Measurements from ENCODE around the gene CTSF.
"Not testable (repeated sequence)": the region's sequence is repeated elsewhere in the genome, so short reads cannot be mapped to it uniquely, and the experiment has no call there.

CTSF gene

GRCh38 chr11:66568124-66568916, at the start of gene CTSF:
CTSF (minus strand) TSS chr11:66568606; CDS start chr11:66568486, 120 bp downstream.
- Mint-ChIP-seq H3K27me3 (peaks cover 18 to 27% of the 10 kb centered on the region in 2 donors), H3K36me3 (no peaks in the 10 kb centered on the region), H3K4me3 (peak within 1 kb of the TSS; percentile 81 to 82), H3K4me1 (peaks cover 10 to 11% of the 10 kb centered on the region in 2 donors), H3K27ac (no peak within 1 kb of the TSS), H3K9me3 (no peaks in the 10 kb centered on the region)
- DNase-seq = peak; percentile 53
- ATAC-seq (replicated peaks) = peak; percentile 96

- peaks cover 24 to 56% of the 10 kb centered on the region in 2 donors for H3K4me1 Mint-ChIP-seq
- peak overlapping the region; percentile 89 to 96 for H3K4me3 Mint-ChIP-seq
- peaks cover 34 to 51% of the 10 kb centered on the region in 2 donors for H3K36me3 Mint-ChIP-seq
- no peaks in the 10 kb centered on the region for H3K27me3 Mint-ChIP-seq
- H3K9me3 Mint-ChIP-seq = no peaks in the 10 kb centered on the region
- DNase-seq = no peak
- H3K27ac Mint-ChIP-seq = peak overlapping the region; percentile 99
- ATAC-seq (replicated peaks) = no peak
Measured at GRCh38 chr11:66617155-66617834, 48.9 kb upstream of the CTSF start.

GRCh38 chr11:66616379-66617154, 48.2 kb upstream of the CTSF start, which contains the start of gene RBM14:
RBM14 (plus strand) TSS chr11:66616630; CDS start chr11:66616721, 91 bp downstream.
- ATAC-seq (replicated peaks) (peak; percentile 92), DNase-seq (peak; percentile 98)
- peak within 1 kb of the TSS; percentile 89 to 96 for H3K4me3 Mint-ChIP-seq
- no peaks in the 10 kb centered on the region for H3K9me3 Mint-ChIP-seq
- H3K27ac Mint-ChIP-seq = peak within 1 kb of the TSS; percentile 99
- H3K36me3 Mint-ChIP-seq = peaks cover 34 to 44% of the 10 kb centered on the region in 2 donors
- peaks cover 25 to 56% of the 10 kb centered on the region in 2 donors for H3K4me1 Mint-ChIP-seq
- no peaks in the 10 kb centered on the region for H3K27me3 Mint-ChIP-seq

GRCh38 chr11:66614073-66614472, 45.7 kb upstream of the CTSF start:
- no peak overlapping the region for H3K4me3 Mint-ChIP-seq
- no peaks in the 10 kb centered on the region for H3K9me3 Mint-ChIP-seq
- H3K27ac Mint-ChIP-seq = no peak overlapping the region
- H3K27me3 Mint-ChIP-seq = no peaks in the 10 kb centered on the region
- peaks cover 30 to 70% of the 10 kb centered on the region in 2 donors for H3K4me1 Mint-ChIP-seq
- peaks cover 32 to 40% of the 10 kb centered on the region in 2 donors for H3K36me3 Mint-ChIP-seq
- ATAC-seq (replicated peaks) (no peak), DNase-seq (no peak)

GRCh38 chr11:66612458-66612857, 44.1 kb upstream of the CTSF start:
- Mint-ChIP-seq H3K27me3 (no peaks in the 10 kb centered on the region), H3K36me3 (peaks cover 24 to 34% of the 10 kb centered on the region in 2 donors), H3K4me3 (no peak overlapping the region), H3K9me3 (no peaks in the 10 kb centered on the region), H3K27ac (peak overlapping the region; percentile 88), H3K4me1 (peaks cover 23 to 63% of the 10 kb centered on the region in 2 donors)
- no peak for ATAC-seq (replicated peaks)
- no peak for DNase-seq

- Mint-ChIP-seq H3K4me3 (no peak overlapping the region), H3K36me3 (peaks cover 23 to 31% of the 10 kb centered on the region in 2 donors), H3K9me3 (no peaks in the 10 kb centered on the region), H3K4me1 (peaks cover 25 to 67% of the 10 kb centered on the region in 2 donors), H3K27ac (peak overlapping the region; percentile 87), H3K27me3 (no peaks in the 10 kb centered on the region)
- DNase-seq (no peak), ATAC-seq (replicated peaks) (no peak)
Measured at GRCh38 chr11:66609721-66610617, 41.6 kb upstream of the CTSF start.

DNA sequence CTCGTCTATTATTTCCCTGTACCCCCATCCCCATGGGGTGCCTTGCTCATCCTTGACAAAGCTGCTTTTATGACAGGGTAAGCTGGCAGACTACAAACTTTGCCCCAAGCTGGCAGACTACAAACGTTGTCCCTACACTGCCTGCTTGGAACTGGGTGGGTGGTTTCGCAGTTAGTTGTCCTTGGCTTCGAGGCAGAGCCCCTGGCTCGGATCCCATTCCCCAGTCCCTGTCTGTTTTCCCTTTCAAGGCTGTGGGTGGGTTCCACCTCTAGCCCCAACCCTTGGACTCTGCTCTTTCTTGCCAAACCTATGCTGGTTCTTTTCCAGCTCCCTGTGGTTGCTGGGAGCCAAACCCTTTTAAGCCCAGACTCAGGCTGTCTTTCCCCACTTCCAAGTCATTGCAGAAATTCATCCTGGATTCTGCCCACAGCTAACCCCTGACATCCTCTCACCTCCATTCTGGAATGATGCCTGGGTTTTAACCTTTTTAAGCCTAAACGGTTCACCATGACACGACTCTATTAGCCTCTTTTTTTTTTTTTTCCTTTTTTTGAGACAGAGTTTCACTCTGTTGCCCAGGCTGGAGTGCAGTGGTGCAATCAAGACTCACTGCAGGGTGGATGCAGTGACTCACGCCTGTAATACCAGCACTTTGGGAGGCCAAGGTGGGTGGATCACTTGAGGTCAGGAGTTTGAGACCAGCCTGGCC, 38.9 kb upstream of the CTSF start:
- Mint-ChIP-seq H3K9me3 (no peaks in the 10 kb centered on the region), H3K36me3 (peaks cover 34 to 48% of the 10 kb centered on the region in 2 donors), H3K4me3 (no peak overlapping the region), H3K27me3 (no peaks in the 10 kb centered on the region), H3K4me1 (peaks cover 23 to 58% of the 10 kb centered on the region in 2 donors), H3K27ac (peak overlapping the region; percentile 97)
- ATAC-seq (replicated peaks) (no peak), DNase-seq (no peak)

DNA sequence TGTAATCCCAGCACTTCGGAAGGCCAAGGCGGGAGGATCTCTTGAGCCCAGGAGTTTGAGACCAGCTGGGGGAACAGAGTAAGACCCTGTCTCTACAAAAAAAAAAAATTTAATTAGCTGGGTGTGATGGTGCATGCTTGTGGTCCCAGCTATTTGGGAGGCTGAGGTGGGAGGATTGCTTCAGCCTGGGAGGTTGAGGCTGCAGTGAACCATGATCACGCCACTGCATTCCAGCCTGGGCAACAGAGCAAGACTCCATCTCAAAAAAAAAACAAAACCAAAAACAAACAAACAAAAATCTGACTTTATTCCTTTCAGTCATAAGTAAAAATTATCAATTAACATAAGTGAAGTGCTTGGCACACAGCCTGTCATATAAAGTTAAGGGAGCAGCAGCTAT, 38.2 kb upstream of the CTSF start:
- not testable (repeated sequence) for ATAC-seq (replicated peaks)

DNA sequence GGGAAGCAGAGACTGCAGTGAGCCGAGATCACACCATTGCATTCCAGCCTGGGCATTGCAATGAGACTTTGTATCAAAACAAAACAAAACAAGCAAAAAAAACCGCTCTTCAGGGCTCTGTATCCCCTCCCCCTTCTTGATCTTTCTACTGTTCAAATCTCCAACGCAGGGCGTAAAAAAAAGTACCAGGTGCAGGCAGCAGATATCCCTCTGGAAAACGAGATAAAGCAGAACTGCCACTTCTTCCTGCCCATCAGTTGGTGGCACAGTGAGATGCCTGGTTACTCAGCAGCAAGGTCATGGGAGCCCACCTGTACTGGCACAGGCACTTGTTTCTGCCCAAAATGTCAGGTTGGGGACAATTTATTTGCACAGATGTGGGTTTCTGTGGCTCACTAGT, 35.7 kb upstream of the CTSF start:
- Mint-ChIP-seq H3K36me3 (peaks cover 47 to 57% of the 10 kb centered on the region in 2 donors), H3K4me3 (no peak overlapping the region), H3K9me3 (no peaks in the 10 kb centered on the region), H3K27ac (no peak overlapping the region), H3K27me3 (no peaks in the 10 kb centered on the region), H3K4me1 (peaks cover 17 to 46% of the 10 kb centered on the region in 2 donors)
- DNase-seq = no peak
- no peak for ATAC-seq (replicated peaks)

More for the DNA sequence above, 38.2 kb upstream of the CTSF start:
- H3K4me1 Mint-ChIP-seq = peaks cover 21 to 53% of the 10 kb centered on the region in 2 donors
- H3K27me3 Mint-ChIP-seq, H3K9me3 Mint-ChIP-seq, DNase-seq, H3K4me3 Mint-ChIP-seq: not testable (repeated sequence)
- H3K36me3 Mint-ChIP-seq = peaks cover 38 to 51% of the 10 kb centered on the region in 2 donors
- peak overlapping the region; percentile 42 for H3K27ac Mint-ChIP-seq

DNA sequence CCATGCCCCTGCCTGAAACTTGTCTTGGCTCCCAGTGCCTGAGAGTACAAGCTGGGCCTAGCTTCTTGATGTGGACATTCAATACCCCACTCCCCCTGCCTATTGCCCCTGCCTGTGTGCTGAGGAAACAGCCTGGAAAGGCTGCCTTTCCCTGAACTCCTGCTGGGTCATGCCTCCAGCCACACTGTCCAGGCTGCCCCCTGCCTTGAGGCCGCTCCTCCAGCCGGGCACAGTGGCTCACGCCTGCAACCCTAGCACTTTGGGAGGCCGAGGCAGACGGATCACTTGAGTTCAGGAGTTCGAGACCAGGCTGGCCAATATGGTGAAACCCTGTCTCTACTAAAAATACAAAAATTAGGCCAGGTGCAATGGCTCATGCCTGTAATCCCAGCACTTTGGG, 34.7 kb upstream of the CTSF start:
- Mint-ChIP-seq H3K9me3 (no peaks in the 10 kb centered on the region), H3K4me3 (no peak overlapping the region), H3K27ac (no peak overlapping the region), H3K4me1 (peaks cover 14 to 41% of the 10 kb centered on the region in 2 donors), H3K36me3 (peaks cover 45 to 55% of the 10 kb centered on the region in 2 donors), H3K27me3 (no peaks in the 10 kb centered on the region)
- DNase-seq = no peak
- ATAC-seq (replicated peaks) = no peak

- no peak overlapping the region for H3K4me3 Mint-ChIP-seq
- H3K4me1 Mint-ChIP-seq = peaks cover 14 to 35% of the 10 kb centered on the region in 2 donors
- no peaks in the 10 kb centered on the region for H3K27me3 Mint-ChIP-seq
- peaks cover 34 to 38% of the 10 kb centered on the region in 2 donors for H3K36me3 Mint-ChIP-seq
- DNase-seq (no peak), ATAC-seq (replicated peaks) (no peak)
- H3K9me3 Mint-ChIP-seq = no peaks in the 10 kb centered on the region
- peak overlapping the region; percentile 31 for H3K27ac Mint-ChIP-seq
Measured at GRCh38 chr11:66600631-66601233, 32.3 kb upstream of the CTSF start.

DNA sequence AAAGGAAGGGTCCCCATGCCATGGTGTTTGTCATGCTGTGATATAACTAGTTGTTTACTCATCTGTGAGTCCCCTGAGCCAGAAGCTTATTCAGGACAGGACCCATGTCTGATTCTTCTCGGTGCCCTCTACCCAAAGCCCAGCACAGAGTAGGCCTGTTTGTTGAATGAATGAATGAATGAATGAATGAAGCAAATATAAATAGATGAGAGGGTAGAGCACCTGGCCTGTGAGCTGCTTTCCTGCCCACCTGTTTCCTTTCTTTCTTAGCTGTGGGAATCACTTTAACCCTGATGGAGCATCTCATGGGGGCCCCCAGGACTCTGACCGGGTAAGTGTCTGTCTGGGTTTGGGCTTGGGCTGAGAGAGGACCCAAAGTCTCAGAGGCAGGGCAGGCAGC, 31.8 kb upstream of the CTSF start:
- H3K4me3 Mint-ChIP-seq = no peak overlapping the region
- no peaks in the 10 kb centered on the region for H3K27me3 Mint-ChIP-seq
- no peak overlapping the region for H3K27ac Mint-ChIP-seq
- no peaks in the 10 kb centered on the region for H3K9me3 Mint-ChIP-seq
- DNase-seq = no peak
- peaks cover 29 to 34% of the 10 kb centered on the region in 2 donors for H3K36me3 Mint-ChIP-seq
- peaks cover 19 to 40% of the 10 kb centered on the region in 2 donors for H3K4me1 Mint-ChIP-seq
- ATAC-seq (replicated peaks) = no peak

Measured in stimulated activated naive B cell treated with anti-CD40 and anti-IgM and Interleukin-4, amounts not matched to agents 10 μg/mL and 1 μg/mL and 100 μg/mL, for 72 hours (primary cell).